ENCODE data around the gene ARHGAP36. TPM values are rescaled to one million over a fixed set of nuclear protein-coding genes. Genes with fewer than 3 reads are reported as not detected.

The ARHGAP36 gene
- total and polyA plus RNA-seq, 7 donors, result 0.01 to 1.1 (median 0.30) TPM

DNA sequence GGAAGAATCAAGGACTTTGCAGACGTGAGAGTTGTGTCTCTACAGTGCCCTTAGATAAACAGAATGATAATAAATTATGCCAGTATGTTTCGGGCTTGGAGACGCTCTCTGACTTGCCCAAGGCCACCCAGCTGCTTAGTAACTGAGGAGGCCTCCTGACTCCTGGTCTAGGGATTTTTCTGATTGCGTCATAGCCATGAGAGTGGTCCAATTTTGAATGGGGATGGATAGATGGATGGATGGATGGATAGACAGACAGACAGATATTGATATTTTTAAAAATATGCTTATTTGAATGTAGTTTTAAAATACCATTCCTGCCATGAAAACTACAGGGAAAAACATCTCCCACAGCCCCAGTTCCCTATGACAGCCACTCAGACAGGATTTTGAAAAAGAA is 15.5 kb downstream of the ARHGAP36 start:
- H3K9me3 ChIP-seq, result no peaks in the 10 kb centered on the region
- H3K4me1 ChIP-seq, result no peaks in the 10 kb centered on the region
- TF ChIP-seq, protein P1, sequence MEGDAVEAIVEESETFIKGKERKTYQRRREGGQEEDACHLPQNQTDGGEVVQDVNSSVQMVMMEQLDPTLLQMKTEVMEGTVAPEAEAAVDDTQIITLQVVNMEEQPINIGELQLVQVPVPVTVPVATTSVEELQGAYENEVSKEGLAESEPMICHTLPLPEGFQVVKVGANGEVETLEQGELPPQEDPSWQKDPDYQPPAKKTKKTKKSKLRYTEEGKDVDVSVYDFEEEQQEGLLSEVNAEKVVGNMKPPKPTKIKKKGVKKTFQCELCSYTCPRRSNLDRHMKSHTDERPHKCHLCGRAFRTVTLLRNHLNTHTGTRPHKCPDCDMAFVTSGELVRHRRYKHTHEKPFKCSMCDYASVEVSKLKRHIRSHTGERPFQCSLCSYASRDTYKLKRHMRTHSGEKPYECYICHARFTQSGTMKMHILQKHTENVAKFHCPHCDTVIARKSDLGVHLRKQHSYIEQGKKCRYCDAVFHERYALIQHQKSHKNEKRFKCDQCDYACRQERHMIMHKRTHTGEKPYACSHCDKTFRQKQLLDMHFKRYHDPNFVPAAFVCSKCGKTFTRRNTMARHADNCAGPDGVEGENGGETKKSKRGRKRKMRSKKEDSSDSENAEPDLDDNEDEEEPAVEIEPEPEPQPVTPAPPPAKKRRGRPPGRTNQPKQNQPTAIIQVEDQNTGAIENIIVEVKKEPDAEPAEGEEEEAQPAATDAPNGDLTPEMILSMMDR (IDR thresholded peaks at IDR 0.05), result no peak
- peaks cover 0 to 82% (median 7%) of the 10 kb centered on the region in 3 donors for H3K27me3 ChIP-seq (ENCODE audit: insufficient read depth in 3 of 3, low read length in 2 of 3)
- H3K36me3 ChIP-seq (ENCODE audit: insufficient read depth in 1 of 2, low read depth in 1 of 2), result no peaks in the 10 kb centered on the region
- H3K27ac ChIP-seq, result no peak overlapping the region
- intact Hi-C loops (cut with DNase I), result no loop called here
- DNase-seq (no peak), ATAC-seq (no peak)
- WGBS, 3 donors, result 26 to 39% (median 30%) methylated on average over 4 of the region's 4 CpGs
- H3K4me3 ChIP-seq, result no peak overlapping the region

DNA sequence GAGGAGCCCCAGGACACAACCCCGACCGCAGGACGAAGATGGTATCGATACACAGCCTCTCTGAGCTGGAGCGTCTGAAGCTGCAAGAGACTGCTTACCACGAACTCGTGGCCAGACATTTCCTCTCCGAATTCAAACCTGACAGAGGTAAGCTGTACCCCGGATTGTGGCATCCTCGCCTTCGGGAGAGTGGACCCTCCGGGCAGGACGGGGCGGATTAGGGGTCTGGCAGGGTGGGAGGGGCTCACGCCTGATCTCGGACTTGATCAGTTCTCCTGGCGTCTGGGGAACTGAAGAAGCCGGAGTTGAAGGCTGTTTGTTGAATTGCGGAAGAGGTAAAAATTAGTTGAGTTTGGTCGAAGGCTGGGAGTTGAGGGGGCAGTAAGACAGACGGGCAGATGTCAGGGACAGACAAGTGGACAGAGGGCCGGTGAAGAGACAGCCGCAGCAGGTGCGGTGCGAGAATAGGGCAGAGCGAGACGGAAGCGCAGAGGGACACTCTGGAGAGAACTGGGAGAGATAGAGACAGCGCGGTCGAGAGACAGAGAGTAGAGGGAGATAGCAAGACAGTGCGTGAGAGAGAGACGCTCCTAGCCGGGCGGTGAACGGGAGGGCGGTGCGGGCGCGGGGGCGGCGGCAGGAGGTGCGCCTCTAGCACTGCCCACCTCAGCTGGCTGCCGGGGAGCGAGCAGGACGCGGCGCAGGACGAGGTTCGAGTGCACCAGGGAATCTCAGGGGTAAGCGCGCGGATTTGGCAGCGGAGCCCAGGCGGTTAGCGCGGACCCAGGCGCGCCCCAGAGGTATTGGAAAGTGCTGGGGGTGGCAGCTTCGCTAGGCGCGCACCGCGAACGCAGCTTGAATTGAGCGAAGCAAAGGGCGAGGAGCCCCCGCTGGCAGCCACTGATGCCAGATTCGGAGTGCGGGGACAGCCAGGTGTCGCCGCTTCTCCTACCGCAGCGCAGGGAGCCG is 23.9 kb downstream of the ARHGAP36 start:
- intact Hi-C loops (cut with DNase I), result no loop called here
- Histone ChIP-seq H3K4me1 (peaks cover 4% of the 10 kb centered on the region), H3K4me3 (peak overlapping the region; percentile 32), H3K9me3 (no peaks in the 10 kb centered on the region), H3K27ac (no peak overlapping the region), H3K27me3 (ENCODE audit: insufficient read depth in 3 of 3, low read length in 2 of 3) (peaks cover 0 to 95% (median 12%) of the 10 kb centered on the region in 3 donors), H3K36me3 (ENCODE audit: insufficient read depth in 1 of 2, low read depth in 1 of 2) (no peaks in the 10 kb centered on the region)
- WGBS, 3 donors, result 3 to 27% (median 7%) methylated on average over 42 to 75 of the region's 75 CpGs
- no peak for DNase-seq
- TF ChIP-seq, protein P1 (IDR thresholded peaks at IDR 0.05), result no peak
- no peak for ATAC-seq

DNA sequence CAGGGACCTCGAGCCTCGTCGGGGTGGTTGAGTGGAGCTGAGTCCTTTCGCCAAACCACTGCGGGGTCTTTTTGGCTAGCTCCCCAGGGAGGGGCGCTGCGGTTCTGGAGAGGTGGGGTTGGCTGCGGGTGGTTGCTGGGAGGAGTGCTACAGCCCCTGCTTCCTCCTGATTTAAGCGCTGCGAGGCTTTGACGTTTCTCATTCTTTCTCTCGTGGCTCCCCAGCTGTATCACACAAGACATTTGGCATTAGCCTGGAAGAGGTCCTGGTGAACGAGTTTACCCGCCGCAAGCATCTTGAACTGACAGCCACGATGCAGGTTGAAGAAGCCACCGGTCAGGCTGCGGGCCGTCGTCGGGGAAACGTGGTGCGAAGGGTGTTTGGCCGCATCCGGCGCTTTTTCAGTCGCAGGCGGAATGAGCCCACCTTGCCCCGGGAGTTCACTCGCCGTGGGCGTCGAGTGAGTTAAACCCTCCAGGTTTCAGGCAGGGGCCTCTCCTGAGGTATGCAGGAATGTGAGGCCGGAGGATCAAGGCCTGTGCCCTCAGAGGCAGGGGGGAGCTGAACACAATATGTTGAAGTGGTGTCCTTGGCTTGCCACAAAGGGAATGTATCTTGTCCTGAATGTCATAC is 25.5 kb downstream of the ARHGAP36 start:
- H3K4me3 ChIP-seq, result no peak overlapping the region
- no peaks in the 10 kb centered on the region for H3K36me3 ChIP-seq (ENCODE audit: insufficient read depth in 1 of 2, low read depth in 1 of 2)
- DNase-seq (no peak), ATAC-seq (no peak)
- 3 to 30% (median 16%) methylated on average over 26 to 34 of the region's 34 CpGs for WGBS, 3 donors
- H3K27ac ChIP-seq, result no peak overlapping the region
- peaks cover 4% of the 10 kb centered on the region for H3K4me1 ChIP-seq
- intact Hi-C loops (cut with DNase I), result no loop called here
- TF ChIP-seq, protein P1 (IDR thresholded peaks at IDR 0.05), result no peak
- H3K9me3 ChIP-seq, result no peaks in the 10 kb centered on the region
- peaks cover 3 to 97% (median 12%) of the 10 kb centered on the region in 3 donors for H3K27me3 ChIP-seq (ENCODE audit: insufficient read depth in 3 of 3, low read length in 2 of 3)

DNA sequence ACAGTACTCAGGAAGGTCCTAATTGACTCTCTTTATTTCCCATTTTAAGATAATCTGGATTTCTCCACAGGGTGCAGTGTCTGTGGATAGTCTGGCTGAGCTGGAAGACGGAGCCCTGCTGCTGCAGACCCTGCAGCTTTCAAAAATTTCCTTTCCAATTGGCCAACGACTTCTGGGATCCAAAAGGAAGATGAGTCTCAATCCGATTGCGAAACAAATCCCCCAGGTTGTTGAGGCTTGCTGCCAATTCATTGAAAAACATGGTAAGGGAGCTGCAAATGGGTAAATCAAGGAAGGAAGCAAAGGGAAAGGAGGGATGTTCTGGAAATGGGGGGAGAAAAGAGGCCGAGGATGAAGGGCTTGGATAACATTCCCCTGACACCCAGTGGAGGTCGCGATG is 26.0 kb downstream of the ARHGAP36 start:
- intact Hi-C loops (cut with DNase I), result no loop called here
- H3K27me3 ChIP-seq (ENCODE audit: insufficient read depth in 3 of 3, low read length in 2 of 3), result peaks cover 3 to 92% (median 12%) of the 10 kb centered on the region in 3 donors
- WGBS, 3 donors, result 12 to 22% (median 14%) methylated on average over 7 of the region's 7 CpGs

More for the DNA sequence above, 26.0 kb downstream of the ARHGAP36 start:
- ATAC-seq (no peak), DNase-seq (no peak)
- TF ChIP-seq, protein P1 (IDR thresholded peaks at IDR 0.05), result no peak
- no peaks in the 10 kb centered on the region for H3K36me3 ChIP-seq (ENCODE audit: insufficient read depth in 1 of 2, low read depth in 1 of 2)
- H3K4me1 ChIP-seq, result peaks cover 4% of the 10 kb centered on the region
- no peak overlapping the region for H3K27ac ChIP-seq
- no peaks in the 10 kb centered on the region for H3K9me3 ChIP-seq
- no peak overlapping the region for H3K4me3 ChIP-seq
